Uterus (tissue), 4 donors: ENCODE measurements around the gene CD226. TPM values are rescaled to one million over a fixed set of nuclear protein-coding genes. Genes with fewer than 3 reads are reported as not detected.

ENCODE experiments used
- DNase-seq, 2 donors: peaks; one replicate each; pipeline ENCODE4 v3.0.0-alpha.2; 2019 to 2020
- H3K27ac ChIP-seq, 2 donors: fragments of 200-600 bp; sonication (generic); 1 replicate in 1 of 2; 2 replicates in 1 of 2; pipeline ENCODE4 v1.5.1; 2016 to 2018
- H3K27me3 ChIP-seq, 2 donors: fragments of 200-600 bp; sonication (generic); one replicate each; pipeline ENCODE4 v1.5.1; 2018 to 2019; ENCODE audit warnings: control low read depth in 1 of 2
- H3K36me3 ChIP-seq, 2 donors: fragments of 200-600 bp; sonication (generic); one replicate each; pipeline ENCODE4 v1.5.1; 2019; ENCODE audit warnings: control low read depth in 1 of 2
- H3K4me1 ChIP-seq, 2 donors: fragments of 200-600 bp; sonication (generic); one replicate each; pipeline ENCODE4 v1.5.1; 2018 to 2019; ENCODE audit warnings: control low read depth in 1 of 2
- H3K4me3 ChIP-seq, 2 donors: fragments of 200-600 bp; sonication (generic); 1 replicate in 1 of 2; 2 replicates in 1 of 2; pipeline ENCODE4 v1.5.1; 2018 to 2019; ENCODE audit warnings: mild to moderate bottlenecking in 1 of 2
- H3K9me3 ChIP-seq, 2 donors: fragments of 200-600 bp; sonication (generic); one replicate each; pipeline ENCODE4 v1.5.1; 2019; ENCODE audit warnings: control low read depth in 1 of 2
- POLR2A ChIP-seq, 2 donors: fragments of 450-650 bp; IDR thresholded peaks; one replicate each; pipeline ENCODE4 v1.6.1; 2016; ENCODE audit warnings: antibody characterized with exemption in 2 of 2, mild to moderate bottlenecking in 1 of 2, moderate library complexity in 1 of 2
- intact Hi-C: fragments of 100-400 bp; cut with DNase I; formaldehyde crosslinking; loops from one replicate; pipeline ENCODE4 v1.15.1; 2023; ENCODE audit warnings: low total_unique reads
- total RNA-seq, 4 donors: library from RNA; depleted of rRNA in 3 of 4; stranded (reverse); fragments of >200 nt in 3 of 4; gene quantifications; one replicate each; pipeline versions ENCODE4 v1.1.0 to v1.2.4, GENCODE V29; 2014 to 2023
- TF ChIP-seq, protein P1 (sequence below), 4 experiments: fragments of 200-600 bp in 2 of 4; fragments of 450-650 bp in 2 of 4; sonication (generic) in 2 of 4; IDR thresholded peaks; one replicate each; pipeline ENCODE4 v1.5.1; 2016 to 2019; ENCODE audit warnings: antibody characterized with exemption in 4 of 4, mild to moderate bottlenecking in 2 of 4, moderate library complexity in 1 of 4
- donor health status: DM: yes; HTN: yes; CAD: no.

Gene CD226
- total RNA-seq, 4 donors from 2014 or later, result 0.59 to 5.5 (median 2.9) TPM; not detected in 1

DNA sequence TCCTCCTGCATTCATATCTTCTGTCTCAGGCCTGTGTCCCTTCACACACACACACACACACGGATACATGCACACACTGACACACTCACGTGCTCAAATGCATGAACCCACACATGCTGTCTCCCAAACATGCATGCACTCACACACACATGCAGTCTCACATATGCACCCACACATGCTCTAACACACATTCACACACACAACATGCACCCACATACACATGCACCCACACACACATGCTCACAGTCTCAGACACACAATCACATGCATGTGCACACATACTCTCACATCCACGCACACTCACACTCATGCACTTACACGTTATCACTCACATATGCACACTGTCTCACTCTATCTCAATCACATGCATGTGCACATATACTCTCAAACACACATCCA lies 1.9 kb upstream of the CD226 start:
- Histone ChIP-seq H3K27me3 (no peaks in the 10 kb centered on the region), H3K27ac (no peak overlapping the region), H3K4me1 (no peaks in the 10 kb centered on the region), H3K36me3 (no peaks in the 10 kb centered on the region), H3K4me3 (no peak overlapping the region), H3K9me3 (no peaks in the 10 kb centered on the region)
- TF ChIP-seq, protein P1, sequence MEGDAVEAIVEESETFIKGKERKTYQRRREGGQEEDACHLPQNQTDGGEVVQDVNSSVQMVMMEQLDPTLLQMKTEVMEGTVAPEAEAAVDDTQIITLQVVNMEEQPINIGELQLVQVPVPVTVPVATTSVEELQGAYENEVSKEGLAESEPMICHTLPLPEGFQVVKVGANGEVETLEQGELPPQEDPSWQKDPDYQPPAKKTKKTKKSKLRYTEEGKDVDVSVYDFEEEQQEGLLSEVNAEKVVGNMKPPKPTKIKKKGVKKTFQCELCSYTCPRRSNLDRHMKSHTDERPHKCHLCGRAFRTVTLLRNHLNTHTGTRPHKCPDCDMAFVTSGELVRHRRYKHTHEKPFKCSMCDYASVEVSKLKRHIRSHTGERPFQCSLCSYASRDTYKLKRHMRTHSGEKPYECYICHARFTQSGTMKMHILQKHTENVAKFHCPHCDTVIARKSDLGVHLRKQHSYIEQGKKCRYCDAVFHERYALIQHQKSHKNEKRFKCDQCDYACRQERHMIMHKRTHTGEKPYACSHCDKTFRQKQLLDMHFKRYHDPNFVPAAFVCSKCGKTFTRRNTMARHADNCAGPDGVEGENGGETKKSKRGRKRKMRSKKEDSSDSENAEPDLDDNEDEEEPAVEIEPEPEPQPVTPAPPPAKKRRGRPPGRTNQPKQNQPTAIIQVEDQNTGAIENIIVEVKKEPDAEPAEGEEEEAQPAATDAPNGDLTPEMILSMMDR (IDR thresholded peaks at IDR 0.05), result no peak
- no peak for TF ChIP-seq POLR2A (IDR thresholded peaks at IDR 0.05)
- intact Hi-C loops, result no loop called here
- no peak for DNase-seq

DNA sequence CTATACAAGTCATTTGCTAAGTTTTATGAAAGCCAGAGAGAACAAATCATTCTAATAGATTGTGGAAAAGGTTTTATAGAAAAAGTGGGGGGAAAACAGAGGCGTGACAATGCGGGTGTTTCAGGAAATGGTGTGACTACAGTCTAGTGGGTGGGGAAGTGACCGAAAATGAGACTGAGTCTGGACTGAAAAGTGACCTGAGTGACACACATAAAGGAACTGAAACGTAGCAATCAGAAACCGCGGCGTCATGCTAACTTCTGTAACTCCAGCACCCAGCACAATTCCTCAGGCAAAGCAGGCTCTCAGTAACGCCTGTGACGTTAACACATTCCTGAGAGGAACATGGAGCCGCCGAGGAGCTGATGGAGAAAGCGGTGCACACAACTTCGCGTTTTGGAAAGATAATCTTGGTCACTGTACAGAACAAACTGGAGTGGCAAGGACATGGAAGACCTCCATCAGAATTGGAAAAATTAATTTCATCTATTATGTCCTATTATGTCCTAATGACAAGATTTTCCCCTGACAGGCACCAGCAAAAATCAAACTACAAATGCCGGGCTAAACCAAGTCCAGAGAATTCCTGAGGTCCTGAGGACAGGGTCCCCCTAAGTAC lies 1.4 kb upstream of the CD226 start:
- no peak for DNase-seq
- Histone ChIP-seq H3K27ac (no peak overlapping the region), H3K36me3 (no peaks in the 10 kb centered on the region), H3K27me3 (no peaks in the 10 kb centered on the region), H3K4me3 (no peak overlapping the region), H3K9me3 (no peaks in the 10 kb centered on the region), H3K4me1 (no peaks in the 10 kb centered on the region)
- intact Hi-C loops, result no loop called here
- TF ChIP-seq POLR2A (IDR thresholded peaks at IDR 0.05), result no peak
- TF ChIP-seq, protein P1 (IDR thresholded peaks at IDR 0.05), result no peak

DNA sequence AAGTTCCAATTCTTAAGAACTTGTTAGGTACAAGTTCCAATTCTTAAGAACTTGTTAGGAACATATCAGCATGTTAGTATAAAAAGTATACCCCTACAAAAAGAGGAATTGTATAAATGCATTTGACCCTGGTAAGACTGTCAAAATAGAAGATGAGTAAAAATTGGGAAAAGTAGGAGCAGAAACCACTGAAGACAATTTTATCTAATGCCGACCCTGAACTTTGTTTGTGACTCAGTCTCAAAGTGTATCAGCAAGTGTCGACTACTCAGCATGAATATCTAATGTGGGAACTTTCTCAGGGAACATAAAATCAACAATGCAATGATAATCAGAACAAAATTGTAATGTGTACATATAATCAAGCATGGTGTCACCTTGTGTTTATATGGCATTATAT lies 583 bp upstream of the CD226 start:
- no peaks in the 10 kb centered on the region for H3K36me3 ChIP-seq
- H3K9me3 ChIP-seq, result no peaks in the 10 kb centered on the region
- no peak for TF ChIP-seq POLR2A (IDR thresholded peaks at IDR 0.05)
- TF ChIP-seq, protein P1 (IDR thresholded peaks at IDR 0.05), result no peak
- no peak overlapping the region for H3K27ac ChIP-seq
- intact Hi-C loops, result no loop called here
- DNase-seq, result no peak
- no peaks in the 10 kb centered on the region for H3K4me1 ChIP-seq
- H3K27me3 ChIP-seq, result no peaks in the 10 kb centered on the region
- H3K4me3 ChIP-seq, result no peak overlapping the region

DNA sequence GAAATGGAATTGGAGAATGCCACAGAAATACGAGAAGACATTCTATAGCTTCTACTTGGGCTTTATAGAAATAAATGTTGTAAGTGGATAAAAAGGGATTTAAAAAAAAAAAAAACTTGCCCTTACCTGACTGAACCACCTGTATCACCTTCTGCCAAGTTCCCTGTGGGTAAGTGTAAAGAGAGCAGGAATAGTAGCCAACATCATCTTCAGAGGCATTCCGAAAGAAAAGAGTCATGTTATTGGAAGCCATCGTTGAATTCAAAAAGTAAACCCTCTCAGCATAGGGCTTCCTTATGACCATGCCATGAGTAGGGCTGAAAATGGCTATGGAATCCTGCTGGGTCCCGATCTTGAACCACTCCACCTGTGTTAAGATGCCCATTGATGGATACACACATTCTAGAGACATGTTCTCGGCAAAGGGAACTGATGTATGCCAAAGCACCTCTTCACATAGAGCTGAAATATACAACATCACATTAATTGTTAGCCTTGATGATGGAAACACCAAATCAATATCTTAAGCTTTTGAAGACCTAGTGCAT lies 991 bp downstream of the CD226 start:
- no peak overlapping the region for H3K4me3 ChIP-seq
- H3K9me3 ChIP-seq, result no peaks in the 10 kb centered on the region
- no peaks in the 10 kb centered on the region for H3K36me3 ChIP-seq
- TF ChIP-seq, protein P1 (IDR thresholded peaks at IDR 0.05), result no peak
- TF ChIP-seq POLR2A (IDR thresholded peaks at IDR 0.05), result no peak
- intact Hi-C loops, result no loop called here
- DNase-seq, result no peak
- H3K27ac ChIP-seq, result no peak overlapping the region
- H3K27me3 ChIP-seq, result no peaks in the 10 kb centered on the region
- no peaks in the 10 kb centered on the region for H3K4me1 ChIP-seq

DNA sequence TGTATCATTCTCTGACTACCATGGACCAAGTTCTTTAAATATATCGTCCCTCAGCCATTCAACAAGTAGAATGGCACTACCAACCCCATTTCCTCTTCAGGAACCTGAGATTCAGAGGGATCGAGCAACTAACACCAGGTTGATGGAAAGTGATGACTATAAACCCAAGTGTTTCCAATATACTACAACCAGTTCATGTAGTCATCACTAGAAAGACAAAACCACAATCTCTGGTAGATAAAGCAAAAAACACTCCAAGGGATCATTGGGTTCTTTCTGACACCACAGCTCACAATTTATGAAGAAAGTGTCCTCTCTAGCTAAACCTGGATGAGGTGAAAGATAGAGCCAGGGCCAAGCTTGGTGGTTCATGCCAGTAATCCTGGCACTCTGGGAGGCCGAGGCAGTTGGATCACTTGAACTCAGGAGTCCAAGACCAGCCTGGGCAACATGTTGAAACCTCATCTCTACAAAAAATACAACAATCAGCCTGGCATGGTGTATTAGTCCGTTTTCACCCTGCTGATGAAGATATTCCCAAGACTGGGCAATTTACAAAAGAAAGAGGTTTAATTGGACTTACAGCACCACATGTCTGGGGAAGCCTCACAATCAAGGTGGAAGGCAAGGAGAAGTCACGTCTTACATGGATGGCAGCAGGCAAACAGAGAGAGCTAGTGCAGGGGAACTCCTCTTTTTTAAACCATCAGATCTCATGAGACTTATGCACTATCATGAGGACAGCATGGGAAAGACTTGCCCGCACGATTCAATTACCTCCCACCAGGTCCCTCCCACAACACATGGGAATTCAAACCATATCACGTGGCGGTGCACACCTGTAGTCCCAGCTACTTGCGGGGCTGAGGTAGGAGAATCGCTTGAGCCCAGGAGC lies 2.2 kb downstream of the CD226 start:
- TF ChIP-seq POLR2A (IDR thresholded peaks at IDR 0.05), result no peak
- TF ChIP-seq, protein P1 (IDR thresholded peaks at IDR 0.05), result no peak
- no peaks in the 10 kb centered on the region for H3K9me3 ChIP-seq
- H3K36me3 ChIP-seq, result no peaks in the 10 kb centered on the region
- no peak overlapping the region for H3K27ac ChIP-seq
- H3K27me3 ChIP-seq, result no peaks in the 10 kb centered on the region
- H3K4me1 ChIP-seq, result no peaks in the 10 kb centered on the region
- no peak overlapping the region for H3K4me3 ChIP-seq
- intact Hi-C loops, result no loop called here
- DNase-seq, result no peak
